ENCODE data around the gene KRT39.

Gene KRT39

GRCh38 chr17:40952661-40953060 lies 14.1 kb downstream of the KRT39 start:
- peak; percentile 89 for DNase-seq (ENCODE audit: extremely low read depth, low read depth)
- no peak for TF ChIP-seq CTCF (IDR thresholded peaks at IDR 0.05; ENCODE audit: low read depth, low read length)

DNA sequence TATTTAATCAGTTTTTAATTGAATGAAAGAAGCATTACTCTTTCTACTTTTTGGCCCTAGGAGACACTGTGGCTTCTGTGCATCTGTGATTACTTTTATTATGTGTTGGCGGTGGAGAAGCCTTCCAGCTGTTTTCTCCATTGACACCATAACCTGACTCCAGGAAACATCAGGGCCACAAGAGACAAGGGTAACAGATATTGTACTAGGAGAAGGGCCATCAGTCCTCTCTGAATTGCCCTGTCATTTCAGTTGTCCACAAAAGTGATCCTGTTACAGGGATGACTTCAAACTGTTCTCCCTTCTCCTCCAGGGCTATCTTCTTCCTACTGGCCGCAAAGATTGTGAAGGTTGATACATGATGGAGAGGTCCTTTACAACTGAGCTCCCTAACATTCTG lies 14.6 kb downstream of the KRT39 start:
- no peak for TF ChIP-seq CTCF (IDR thresholded peaks at IDR 0.05; ENCODE audit: low read depth, low read length)
- no peak for DNase-seq (ENCODE audit: extremely low read depth, low read depth)

- TF ChIP-seq CTCF (IDR thresholded peaks at IDR 0.05; ENCODE audit: low read depth, low read length): no peak
- no peak for DNase-seq (ENCODE audit: extremely low read depth, low read depth)
Observed at GRCh38 chr17:40951011-40951622, 15.6 kb downstream of the KRT39 start.

- TF ChIP-seq CTCF (IDR thresholded peaks at IDR 0.05; ENCODE audit: low read depth, low read length): no peak
- no peak for DNase-seq (ENCODE audit: extremely low read depth, low read depth)
Observed at GRCh38 chr17:40950176-40950575, 16.6 kb downstream of the KRT39 start.

- no peak for TF ChIP-seq CTCF (IDR thresholded peaks at IDR 0.05; ENCODE audit: low read depth, low read length)
- no peak for DNase-seq (ENCODE audit: extremely low read depth, low read depth)
Observed at GRCh38 chr17:40949418-40949817, 17.3 kb downstream of the KRT39 start.

DNA sequence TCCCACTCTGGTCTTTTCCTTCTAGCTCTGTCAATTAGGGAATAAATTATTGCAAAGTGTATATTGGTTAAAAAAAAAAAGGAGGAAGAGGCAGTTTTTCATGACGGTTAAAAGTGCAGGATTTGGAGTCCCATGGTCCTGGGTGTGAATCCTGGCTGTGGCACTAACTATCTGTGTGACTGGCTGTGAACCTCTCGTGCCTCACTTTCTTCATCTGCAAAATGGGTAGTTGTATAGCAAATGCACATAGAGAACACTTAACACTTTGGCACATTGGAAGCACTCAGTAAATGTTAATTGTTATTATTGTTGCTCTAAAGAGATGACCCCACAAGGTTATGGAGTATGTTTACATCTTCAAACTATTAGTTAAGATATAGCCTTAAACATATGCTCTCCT lies 18.8 kb downstream of the KRT39 start:
- no peak for TF ChIP-seq CTCF (IDR thresholded peaks at IDR 0.05; ENCODE audit: low read depth, low read length)
- DNase-seq (ENCODE audit: extremely low read depth, low read depth): no peak

DNA sequence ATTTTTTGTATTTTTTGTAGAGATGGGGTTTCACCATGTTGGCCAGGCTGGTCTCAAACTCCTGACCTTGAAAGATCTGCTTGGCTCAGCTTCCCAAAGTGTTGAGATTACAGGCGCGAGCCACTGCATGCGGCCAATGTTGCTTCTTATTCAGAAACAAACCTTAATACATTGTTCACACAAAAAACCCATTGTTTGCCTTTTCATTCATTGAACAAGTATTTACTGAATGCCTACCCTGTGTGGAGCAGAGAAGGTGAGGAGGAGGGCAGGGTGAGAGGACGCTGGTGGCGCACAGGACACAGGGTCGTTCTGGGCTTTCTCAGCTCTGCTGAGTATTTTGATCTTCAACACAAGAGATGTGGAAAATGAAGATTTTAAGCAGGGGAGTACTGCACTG lies 21.3 kb downstream of the KRT39 start:
- TF ChIP-seq CTCF (IDR thresholded peaks at IDR 0.05; ENCODE audit: low read depth, low read length): no peak
- no peak for DNase-seq (ENCODE audit: extremely low read depth, low read depth)

All from AG09319 (cell line).